ENCODE data around the gene SYCN.

SYCN gene

GRCh38 chr19:39171479-39172465 lies 32.3 kb downstream of the SYCN start:
- DNase-seq, result no peak

GRCh38 chr19:39170386-39171231 lies 33.5 kb downstream of the SYCN start:
- DNase-seq, result no peak

- DNase-seq, result no peak
These were observed 34.8 kb downstream of the SYCN start for GRCh38 chr19:39169143-39169810.

- DNase-seq, result no peak
These were observed 35.6 kb downstream of the SYCN start for GRCh38 chr19:39168258-39169142.

- DNase-seq, result no peak
These were observed 36.4 kb downstream of the SYCN start for GRCh38 chr19:39167461-39168257.

- DNase-seq, result no peak
These were observed 37.3 kb downstream of the SYCN start for GRCh38 chr19:39166571-39167391.

GRCh38 chr19:39165857-39166256 lies 38.2 kb downstream of the SYCN start:
- no peak for DNase-seq

- no peak for DNase-seq
These were observed 39.8 kb downstream of the SYCN start for GRCh38 chr19:39164289-39164688.

- no peak for DNase-seq
These were observed 40.4 kb downstream of the SYCN start for GRCh38 chr19:39163621-39164020.

- DNase-seq, result no peak
These were observed 41.5 kb downstream of the SYCN start for GRCh38 chr19:39162441-39163043.

- DNase-seq, result no peak
These were observed 43.0 kb downstream of the SYCN start for GRCh38 chr19:39160889-39161672.

GRCh38 chr19:39160523-39160861 lies 43.6 kb downstream of the SYCN start:
- DNase-seq, result peak; percentile 39

GRCh38 chr19:39158646-39159260 lies 45.3 kb downstream of the SYCN start:
- DNase-seq, result no peak

- no peak for DNase-seq
These were observed 46.1 kb downstream of the SYCN start for GRCh38 chr19:39157997-39158389.

- no peak for DNase-seq
These were observed 46.6 kb downstream of the SYCN start for GRCh38 chr19:39157275-39157996.

GRCh38 chr19:39156326-39157230 lies 47.5 kb downstream of the SYCN start:
- peak; percentile 12 for DNase-seq

GRCh38 chr19:39155741-39156140 lies 48.3 kb downstream of the SYCN start:
- no peak for DNase-seq

Data from fibroblast of skin of abdomen (primary cell).